Measurements from ENCODE around the gene CACNA1C.

DNA sequence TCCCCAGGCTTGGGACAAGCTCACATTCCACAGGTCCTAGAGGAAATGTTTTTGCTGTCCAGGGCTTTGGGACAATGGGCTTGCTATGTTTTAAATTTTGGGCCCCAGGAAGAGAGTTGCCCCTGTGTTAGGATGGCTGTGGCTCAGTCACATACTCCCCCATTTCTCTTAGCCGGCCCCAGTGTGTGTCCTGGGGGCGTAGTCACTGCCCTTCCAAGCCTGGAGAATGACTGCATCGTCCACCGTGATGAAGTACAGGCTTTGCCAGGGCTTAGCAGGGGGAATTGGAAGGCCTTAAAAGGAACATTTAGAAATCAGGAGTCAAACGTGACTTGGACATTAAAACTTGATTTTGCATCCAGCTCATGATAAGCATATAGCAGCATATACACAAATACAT lies 293.6 kb downstream of the CACNA1C start:
- TF ChIP-seq, protein P1, sequence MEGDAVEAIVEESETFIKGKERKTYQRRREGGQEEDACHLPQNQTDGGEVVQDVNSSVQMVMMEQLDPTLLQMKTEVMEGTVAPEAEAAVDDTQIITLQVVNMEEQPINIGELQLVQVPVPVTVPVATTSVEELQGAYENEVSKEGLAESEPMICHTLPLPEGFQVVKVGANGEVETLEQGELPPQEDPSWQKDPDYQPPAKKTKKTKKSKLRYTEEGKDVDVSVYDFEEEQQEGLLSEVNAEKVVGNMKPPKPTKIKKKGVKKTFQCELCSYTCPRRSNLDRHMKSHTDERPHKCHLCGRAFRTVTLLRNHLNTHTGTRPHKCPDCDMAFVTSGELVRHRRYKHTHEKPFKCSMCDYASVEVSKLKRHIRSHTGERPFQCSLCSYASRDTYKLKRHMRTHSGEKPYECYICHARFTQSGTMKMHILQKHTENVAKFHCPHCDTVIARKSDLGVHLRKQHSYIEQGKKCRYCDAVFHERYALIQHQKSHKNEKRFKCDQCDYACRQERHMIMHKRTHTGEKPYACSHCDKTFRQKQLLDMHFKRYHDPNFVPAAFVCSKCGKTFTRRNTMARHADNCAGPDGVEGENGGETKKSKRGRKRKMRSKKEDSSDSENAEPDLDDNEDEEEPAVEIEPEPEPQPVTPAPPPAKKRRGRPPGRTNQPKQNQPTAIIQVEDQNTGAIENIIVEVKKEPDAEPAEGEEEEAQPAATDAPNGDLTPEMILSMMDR (conservative IDR thresholded peaks at IDR 0.05 in 1 of 2, IDR thresholded peaks at IDR 0.05 in 1 of 2; ENCODE audit: extremely low read depth in 1 of 2, insufficient read depth in 1 of 2, low read depth in 1 of 2, low read length in 2 of 2), result no peak
- TF ChIP-seq EZH2 (IDR thresholded peaks at IDR 0.05; ENCODE audit: borderline replicate concordance, low read length), result no peak
